Measurements from ENCODE around the gene MTG2. TPM values are rescaled to one million over a fixed set of nuclear protein-coding genes. Genes with fewer than 3 reads are reported as not detected.

Gene MTG2
- total RNA-seq, 1 experiment from 2014 or later, result 33.9 TPM

GRCh38 chr20:62236766-62237513 is 54.1 kb downstream of the MTG2 start:
- Histone ChIP-seq H3F3A (ENCODE audit: low read length, unreplicated experiment) (no peaks in the 10 kb centered on the region), H3K4me3 (ENCODE audit: low read length) (no peak overlapping the region), H3K79me2 (ENCODE audit: low read length) (peaks cover 33% of the 10 kb centered on the region), H3K9ac (ENCODE audit: low read length) (no peak overlapping the region), H3K4me2 (ENCODE audit: low read length) (no peak overlapping the region), H3K36me3 (ENCODE audit: low read depth, low read length) (no peaks in the 10 kb centered on the region), H3K9me2 (replicated peaks; ENCODE audit: low read length) (no peaks in the 10 kb centered on the region), H3K27ac (ENCODE audit: low read length) (no peak overlapping the region), H3K9me3 (ENCODE audit: low read length) (no peaks in the 10 kb centered on the region), H2AFZ (ENCODE audit: low read length) (no peak overlapping the region), H4K20me1 (ENCODE audit: low read length) (peaks cover 18% of the 10 kb centered on the region; the same call in 1 of the 2 replicates), H3K27me3 (ENCODE audit: low read length) (no peaks in the 10 kb centered on the region), H3K4me1 (ENCODE audit: insufficient read depth, low read length) (peaks cover 35% of the 10 kb centered on the region)
- POLR2A ChIA-PET (ENCODE audit: unreplicated experiment), result no interaction called here
- intact Hi-C loops (cut with micrococcal nuclease), result no loop called here
- DNase-seq, result no peak
- CTCF ChIA-PET, result no interaction called here
- TF ChIP-seq EZH2 (IDR thresholded peaks at IDR 0.05; ENCODE audit: low read length, unreplicated experiment) (no peak), EZH2phosphoT487 (IDR thresholded peaks at IDR 0.05; ENCODE audit: borderline replicate concordance, low read length) (no peak)
- TF ChIP-seq, protein P1, sequence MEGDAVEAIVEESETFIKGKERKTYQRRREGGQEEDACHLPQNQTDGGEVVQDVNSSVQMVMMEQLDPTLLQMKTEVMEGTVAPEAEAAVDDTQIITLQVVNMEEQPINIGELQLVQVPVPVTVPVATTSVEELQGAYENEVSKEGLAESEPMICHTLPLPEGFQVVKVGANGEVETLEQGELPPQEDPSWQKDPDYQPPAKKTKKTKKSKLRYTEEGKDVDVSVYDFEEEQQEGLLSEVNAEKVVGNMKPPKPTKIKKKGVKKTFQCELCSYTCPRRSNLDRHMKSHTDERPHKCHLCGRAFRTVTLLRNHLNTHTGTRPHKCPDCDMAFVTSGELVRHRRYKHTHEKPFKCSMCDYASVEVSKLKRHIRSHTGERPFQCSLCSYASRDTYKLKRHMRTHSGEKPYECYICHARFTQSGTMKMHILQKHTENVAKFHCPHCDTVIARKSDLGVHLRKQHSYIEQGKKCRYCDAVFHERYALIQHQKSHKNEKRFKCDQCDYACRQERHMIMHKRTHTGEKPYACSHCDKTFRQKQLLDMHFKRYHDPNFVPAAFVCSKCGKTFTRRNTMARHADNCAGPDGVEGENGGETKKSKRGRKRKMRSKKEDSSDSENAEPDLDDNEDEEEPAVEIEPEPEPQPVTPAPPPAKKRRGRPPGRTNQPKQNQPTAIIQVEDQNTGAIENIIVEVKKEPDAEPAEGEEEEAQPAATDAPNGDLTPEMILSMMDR (conservative IDR thresholded peaks at IDR 0.05; ENCODE audit: low read depth, low read length), result no peak
- no peak for ATAC-seq
- no TSS peak for BruUV-seq (replicated peaks)

DNA sequence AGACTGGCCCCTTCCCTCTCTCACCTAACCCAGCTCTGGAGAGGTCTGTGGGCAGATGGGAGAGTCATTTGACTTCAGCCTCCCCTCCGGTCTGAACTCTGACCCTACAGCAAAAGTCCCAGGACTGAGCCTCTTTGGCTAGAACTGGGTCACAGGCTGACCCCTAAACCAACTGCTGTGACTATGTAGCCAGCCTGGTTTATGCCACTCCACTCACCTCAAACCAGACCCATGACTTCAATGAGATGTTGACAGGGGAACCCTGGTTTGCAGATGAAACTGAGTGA is 54.6 kb downstream of the MTG2 start:
- Histone ChIP-seq H3F3A (ENCODE audit: low read length, unreplicated experiment) (no peaks in the 10 kb centered on the region), H3K79me2 (ENCODE audit: low read length) (peaks cover 38% of the 10 kb centered on the region), H3K27me3 (ENCODE audit: low read length) (no peaks in the 10 kb centered on the region), H3K9me2 (replicated peaks; ENCODE audit: low read length) (no peaks in the 10 kb centered on the region), H4K20me1 (ENCODE audit: low read length) (peaks cover 23% of the 10 kb centered on the region; the same call in 1 of the 2 replicates), H3K4me2 (ENCODE audit: low read length) (peak overlapping the region; percentile 76; the same call in 1 of the 2 replicates), H2AFZ (ENCODE audit: low read length) (peak overlapping the region; percentile 57; the same call in 1 of the 2 replicates), H3K4me3 (ENCODE audit: low read length) (no peak overlapping the region), H3K27ac (ENCODE audit: low read length) (no peak overlapping the region), H3K4me1 (ENCODE audit: insufficient read depth, low read length) (peaks cover 33% of the 10 kb centered on the region), H3K36me3 (ENCODE audit: low read depth, low read length) (0 out of 2 replicates have a peak, but pooled peaks cover 3% of the 10 kb centered on the region), H3K9me3 (ENCODE audit: low read length) (no peaks in the 10 kb centered on the region), H3K9ac (ENCODE audit: low read length) (no peak overlapping the region)
- BruUV-seq (replicated peaks), result no TSS peak
- POLR2A ChIA-PET (ENCODE audit: unreplicated experiment), result no interaction called here
- TF ChIP-seq EZH2phosphoT487 (IDR thresholded peaks at IDR 0.05; ENCODE audit: borderline replicate concordance, low read length) (no peak), EZH2 (IDR thresholded peaks at IDR 0.05; ENCODE audit: low read length, unreplicated experiment) (no peak)
- TF ChIP-seq, protein P1 (conservative IDR thresholded peaks at IDR 0.05; ENCODE audit: low read depth, low read length), result no peak
- intact Hi-C loops (cut with micrococcal nuclease), result no loop called here
- DNase-seq (no peak), ATAC-seq (no peak)
- CTCF ChIA-PET, result no interaction called here

Data from PC-3 (cell line).